ENCODE measurements around the gene GRK7.

GRK7 gene, protein sequence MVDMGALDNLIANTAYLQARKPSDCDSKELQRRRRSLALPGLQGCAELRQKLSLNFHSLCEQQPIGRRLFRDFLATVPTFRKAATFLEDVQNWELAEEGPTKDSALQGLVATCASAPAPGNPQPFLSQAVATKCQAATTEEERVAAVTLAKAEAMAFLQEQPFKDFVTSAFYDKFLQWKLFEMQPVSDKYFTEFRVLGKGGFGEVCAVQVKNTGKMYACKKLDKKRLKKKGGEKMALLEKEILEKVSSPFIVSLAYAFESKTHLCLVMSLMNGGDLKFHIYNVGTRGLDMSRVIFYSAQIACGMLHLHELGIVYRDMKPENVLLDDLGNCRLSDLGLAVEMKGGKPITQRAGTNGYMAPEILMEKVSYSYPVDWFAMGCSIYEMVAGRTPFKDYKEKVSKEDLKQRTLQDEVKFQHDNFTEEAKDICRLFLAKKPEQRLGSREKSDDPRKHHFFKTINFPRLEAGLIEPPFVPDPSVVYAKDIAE (N-terminal part only)

DNA sequence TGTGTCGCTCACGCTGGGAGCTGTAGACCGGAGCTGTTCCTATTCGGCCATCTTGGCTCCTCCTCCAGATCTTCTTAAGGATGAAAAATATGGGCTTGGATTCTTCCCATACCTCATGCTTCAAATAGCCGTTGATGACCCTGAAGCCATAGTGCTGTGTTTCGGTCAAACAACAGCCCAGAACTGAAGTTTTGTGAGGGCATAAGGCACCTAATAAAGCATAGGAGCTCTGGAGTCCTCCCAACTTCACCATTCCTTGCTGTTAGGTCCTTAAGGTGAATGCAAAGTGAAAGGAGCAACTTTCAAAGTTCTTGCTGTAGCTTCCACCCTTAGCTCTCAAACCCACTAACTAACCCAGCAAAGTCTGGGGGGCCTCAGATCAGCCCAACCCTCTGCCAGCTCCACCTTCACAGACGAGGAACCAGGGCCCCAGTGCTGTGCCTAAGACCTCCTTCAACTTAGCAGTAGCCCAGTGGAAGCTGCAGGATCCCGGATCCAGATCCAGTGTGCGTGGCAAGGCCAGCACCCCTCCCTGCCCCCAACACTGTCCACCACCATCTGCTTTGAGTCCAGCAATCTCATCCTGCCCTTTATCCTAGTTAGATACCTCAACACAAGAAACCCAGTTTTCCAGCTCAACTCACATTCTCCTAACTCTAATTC is at the start of gene GRK7:
Gene GRK7 (plus strand): TSS at position 321 of the 663 bp plus-strand sequence. CDS start 14,877 bp downstream, outside the sequence.
- DNase-seq (ENCODE audit: low spot score), result peak; percentile 14

DNA sequence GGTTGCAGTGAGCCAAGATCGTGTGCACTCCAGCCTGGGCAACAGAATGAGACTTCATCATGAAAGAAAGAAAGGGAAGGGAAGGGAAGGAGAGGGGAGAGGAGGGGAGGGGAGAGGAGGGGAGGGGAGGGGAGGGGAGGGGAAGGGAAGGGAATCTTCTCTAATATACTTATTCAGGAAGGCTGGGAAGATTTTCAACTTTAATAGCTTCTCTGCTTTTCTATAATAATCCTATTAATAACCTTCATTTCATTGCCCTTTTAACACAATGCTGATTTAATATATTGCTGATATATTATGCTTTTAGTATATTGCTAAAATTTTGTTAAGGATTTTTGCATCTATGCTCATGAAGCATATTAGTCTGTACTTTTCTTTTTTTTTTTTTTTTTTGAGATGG is 48.5 kb upstream of the GRK7 start:
- no peak for DNase-seq (ENCODE audit: low spot score)

DNA sequence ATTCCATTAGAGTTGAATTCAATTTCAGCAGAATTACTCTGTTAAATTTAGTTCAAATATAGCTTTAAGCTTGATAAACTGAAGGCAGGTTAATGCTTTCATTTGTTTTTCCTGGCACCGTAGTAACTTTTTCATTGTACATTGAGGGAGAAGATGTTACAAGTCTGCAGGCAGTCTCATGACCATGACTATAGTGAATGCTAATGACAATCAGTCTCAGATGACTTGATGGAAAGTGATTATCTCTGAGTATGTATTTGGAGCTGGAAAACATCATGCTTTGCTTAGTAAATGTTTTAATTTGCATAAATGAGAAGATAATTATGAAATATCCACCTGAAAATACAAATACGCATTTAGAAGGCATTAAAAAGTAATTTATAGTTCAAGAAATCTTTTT is 41.1 kb upstream of the GRK7 start:
- no peak for DNase-seq (ENCODE audit: low spot score)

DNA sequence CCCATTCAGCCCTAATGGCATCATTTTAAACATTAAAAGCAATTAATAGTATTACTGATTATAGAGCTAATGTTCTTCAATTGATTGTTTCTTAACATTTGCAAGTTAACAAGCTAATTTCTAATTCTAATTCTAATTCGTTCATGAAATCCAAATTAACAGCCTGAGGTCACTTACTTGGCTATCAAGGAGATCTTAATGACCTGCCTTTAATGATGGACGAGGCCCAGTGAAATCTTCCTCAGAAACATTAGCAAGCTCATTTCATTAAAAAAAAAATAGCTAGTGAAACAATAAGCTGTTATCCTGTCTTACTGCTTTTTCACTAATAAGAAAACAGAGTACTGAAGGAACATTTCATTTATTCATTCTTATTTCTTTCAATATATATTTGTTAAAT is 40.6 kb upstream of the GRK7 start:
- no peak for DNase-seq (ENCODE audit: low spot score)

GRCh38 chr3:141723255-141723654 is 40.0 kb upstream of the GRK7 start:
- no peak for DNase-seq (ENCODE audit: low spot score)

DNA sequence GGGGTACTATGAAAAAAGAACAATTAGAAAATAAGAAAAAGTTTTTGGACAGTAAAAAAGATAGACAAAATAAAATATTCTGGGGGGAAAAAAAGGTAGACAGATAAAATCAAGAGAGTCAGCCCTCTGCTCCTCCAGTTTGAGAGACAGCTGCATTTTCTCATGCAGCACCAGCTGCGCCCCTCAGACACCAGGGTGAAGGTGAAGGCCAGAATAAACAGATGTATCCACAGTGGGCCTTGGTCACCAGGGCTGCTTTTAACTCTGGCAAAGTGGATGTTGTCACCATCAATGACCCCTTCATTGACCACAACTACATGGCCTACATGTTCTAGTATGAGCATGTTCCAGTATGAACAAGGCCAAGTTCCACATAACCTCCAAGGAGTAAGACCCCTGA is 39.0 kb upstream of the GRK7 start:
- no peak for DNase-seq (ENCODE audit: low spot score)

- DNase-seq (ENCODE audit: low spot score), result no peak
These were observed 38.2 kb upstream of the GRK7 start for GRCh38 chr3:141725036-141725435.

DNA sequence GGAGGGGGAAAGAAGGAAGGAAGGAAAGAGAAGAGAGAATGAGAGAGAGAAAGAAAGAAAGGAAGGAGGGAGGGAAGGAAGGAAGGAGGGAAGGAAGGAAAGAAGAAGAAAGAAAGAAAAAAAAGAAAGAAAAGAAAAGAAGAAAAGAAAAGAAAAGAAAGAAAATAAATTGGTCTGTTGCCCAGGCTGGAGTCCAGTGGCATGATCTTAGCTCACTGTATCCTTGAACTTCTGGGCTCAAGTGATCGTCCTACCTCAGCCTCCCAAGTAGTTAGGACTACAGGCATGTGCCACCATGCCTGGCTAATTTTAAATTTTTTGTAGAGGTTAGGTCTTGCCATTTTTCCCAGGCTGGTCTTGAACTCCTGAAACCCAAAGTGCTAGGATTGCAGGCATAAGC is 36.7 kb upstream of the GRK7 start:
- DNase-seq (ENCODE audit: low spot score), result no peak

- DNase-seq (ENCODE audit: low spot score), result no peak
These were observed 34.8 kb upstream of the GRK7 start for GRCh38 chr3:141728355-141728892.

GRCh38 chr3:141729240-141729639 is 34.0 kb upstream of the GRK7 start:
- DNase-seq (ENCODE audit: low spot score), result no peak

DNA sequence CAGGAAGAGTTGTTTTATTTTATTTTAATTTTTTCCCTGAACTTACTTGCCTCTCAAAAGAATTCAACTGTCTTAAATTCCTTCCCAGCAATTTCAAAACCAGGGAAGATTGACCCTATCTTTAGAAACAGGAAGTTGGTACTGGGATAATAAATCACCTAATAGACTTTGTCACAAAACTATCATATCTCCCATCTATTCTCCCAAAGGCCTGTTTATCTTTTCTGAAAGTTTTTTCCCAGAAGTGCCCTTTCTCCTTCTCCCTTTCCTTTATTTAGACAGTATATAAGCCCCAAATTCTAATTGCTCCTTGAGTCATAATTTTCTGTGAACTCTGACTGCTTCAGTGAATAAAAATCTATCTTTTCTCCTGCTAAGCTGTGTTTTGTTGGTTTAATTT is 28.0 kb upstream of the GRK7 start:
- DNase-seq (ENCODE audit: low spot score), result no peak

GRCh38 chr3:141735770-141736465 is 27.3 kb upstream of the GRK7 start:
- no peak for DNase-seq (ENCODE audit: low spot score)

DNA sequence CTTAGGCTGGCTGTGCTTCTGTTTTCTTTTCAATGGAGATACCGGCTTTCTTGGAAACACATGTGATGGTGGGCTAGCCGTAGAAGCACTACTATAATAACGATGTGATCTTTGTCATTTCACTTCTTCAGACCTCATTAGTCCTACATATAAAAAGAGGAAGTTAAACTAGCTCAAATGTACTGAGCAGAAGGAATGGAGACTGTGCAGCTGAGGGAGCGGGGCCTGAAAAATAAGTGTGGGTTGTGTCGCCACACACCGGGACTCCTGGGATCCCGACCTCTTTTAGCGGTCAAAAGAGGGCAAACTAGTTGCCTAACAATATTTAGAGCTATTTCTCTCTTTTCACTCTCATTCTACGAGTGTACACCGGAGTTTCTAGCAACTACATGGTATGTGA is 26.1 kb upstream of the GRK7 start:
- DNase-seq (ENCODE audit: low spot score), result no peak

- no peak for DNase-seq (ENCODE audit: low spot score)
These were observed 25.6 kb upstream of the GRK7 start for GRCh38 chr3:141737678-141738021.

- DNase-seq (ENCODE audit: low spot score), result peak; percentile 94
These were observed 25.0 kb upstream of the GRK7 start, which contains the start of gene RNF7 for GRCh38 chr3:141738022-141738890. TSS of gene RNF7 (plus strand) at chr3:141738298. CDS start at chr3:141738342, 44 bp downstream.

- DNase-seq (ENCODE audit: low spot score), result peak; percentile 52
These were observed 24.3 kb upstream of the GRK7 start for GRCh38 chr3:141738891-141739363.

DNA sequence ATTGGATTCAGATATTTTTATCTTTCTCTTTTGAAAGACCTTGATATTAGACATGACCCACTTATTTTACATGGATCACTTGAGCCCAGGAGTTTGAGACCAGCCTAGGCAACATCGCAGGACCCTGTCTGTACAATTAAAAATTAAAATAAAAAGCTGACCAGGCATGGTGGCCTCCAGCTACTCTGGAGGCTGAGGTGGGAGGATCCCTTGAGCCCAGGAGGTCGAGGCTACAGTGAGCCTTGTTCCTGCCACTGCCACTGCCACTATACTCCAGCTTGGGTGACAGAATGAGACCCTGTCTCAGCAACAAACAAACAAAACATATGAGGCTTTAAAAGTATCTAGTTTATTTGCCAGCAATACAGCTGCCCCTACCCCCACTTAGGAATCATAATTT is 23.5 kb upstream of the GRK7 start:
- no peak for DNase-seq (ENCODE audit: low spot score)

GRCh38 chr3:141740349-141740748 is 22.9 kb upstream of the GRK7 start:
- no peak for DNase-seq (ENCODE audit: low spot score)

DNA sequence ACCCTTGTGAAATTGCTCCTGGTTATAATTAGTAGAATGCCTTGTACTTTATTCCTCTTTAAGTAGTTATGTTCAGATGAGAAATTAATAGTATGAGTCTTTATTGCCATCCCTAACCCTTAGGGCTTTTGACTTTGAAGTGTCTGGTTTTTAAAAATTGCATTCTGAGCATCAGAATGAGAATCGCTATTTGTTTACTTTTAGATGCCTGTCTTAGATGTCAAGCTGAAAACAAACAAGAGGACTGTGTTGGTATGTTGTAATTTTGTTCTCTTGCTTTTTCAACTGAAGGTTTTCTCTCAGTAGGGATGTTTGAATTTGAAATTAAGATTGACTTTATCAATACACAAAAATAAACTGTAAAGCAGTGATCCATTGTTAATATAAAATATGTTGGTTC is 19.9 kb upstream of the GRK7 start:
- DNase-seq (ENCODE audit: low spot score), result no peak

DNA sequence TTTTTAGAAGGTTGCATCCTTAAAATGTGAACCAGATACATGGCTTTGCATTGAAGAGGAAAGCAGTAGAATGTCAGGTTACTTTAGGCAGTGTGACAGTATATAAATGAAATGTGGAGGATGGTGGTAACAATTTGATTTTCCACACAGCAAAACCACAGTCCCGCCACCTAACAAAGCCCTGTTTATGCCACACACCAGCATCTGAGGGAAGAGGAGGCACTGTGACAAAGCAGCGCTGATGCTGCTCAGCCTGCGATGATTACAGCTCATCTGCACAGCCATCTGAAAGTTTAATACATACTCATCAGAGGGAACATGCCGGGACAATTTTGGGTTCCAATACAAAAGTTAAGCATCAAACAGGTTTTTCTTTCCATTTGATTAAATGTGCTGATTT is 16.2 kb upstream of the GRK7 start:
- peak; percentile 30 for DNase-seq (ENCODE audit: low spot score)

- DNase-seq (ENCODE audit: low spot score), result no peak
These were observed 9.8 kb upstream of the GRK7 start for GRCh38 chr3:141753399-141753798.

Measured in SW480 (cell line).